ENCODE results near the gene FBXO36. TPM values are rescaled to one million over a fixed set of nuclear protein-coding genes. Genes with fewer than 3 reads are reported as not detected.
A peak's percentile ranks its signal among the peaks of the same experiment; 100 is the strongest.

FBXO36 gene
- total and polyA plus RNA-seq, 2 of the 13 experiments (the other 11 are each of a cell fraction or from before 2014, with no cell fraction given): 2.8 TPM

- TF ChIP-seq MATR3 (CRISPR knock-in tag; IDR thresholded peaks at IDR 0.05): no peak
- 0 out of 2 replicates have a peak, but pooled peaks have one; percentile 62 for TF ChIP-seq LBX2 (CRISPR knock-in tag; IDR thresholded peaks at IDR 0.05; ENCODE audit: borderline replicate concordance)
- no peak for TF ChIP-seq ZFAT (CRISPR knock-in tag; conservative IDR thresholded peaks at IDR 0.05)
- peak; percentile 61; the same call in 1 of the 2 replicates for TF ChIP-seq KAT8 (CRISPR knock-in tag; IDR thresholded peaks at IDR 0.05)
- TF ChIP-seq TBL1XR1 (IDR thresholded peaks at IDR 0.05; ENCODE audit: borderline replicate concordance, low read length, partially characterized antibody): no peak
- no peak for TF ChIP-seq SCMH1 (CRISPR knock-in tag; IDR thresholded peaks at IDR 0.05; ENCODE audit: borderline replicate concordance)
- TF ChIP-seq HOXA7 (CRISPR knock-in tag; IDR thresholded peaks at IDR 0.05): no peak
- no peak for TF ChIP-seq ZNF34 (CRISPR knock-in tag; IDR thresholded peaks at IDR 0.05; ENCODE audit: borderline replicate concordance)
- TF ChIP-seq ZZZ3 (CRISPR knock-in tag; IDR thresholded peaks at IDR 0.05; ENCODE audit: borderline replicate concordance): no peak
- TF ChIP-seq SIN3A (IDR thresholded peaks at IDR 0.05; ENCODE audit: borderline replicate concordance, low read depth, low read length): peak; percentile 94; the same call in 1 of the 2 replicates
- TF ChIP-seq RBM39 (IDR thresholded peaks at IDR 0.05; ENCODE audit: low read depth, low read length, poor library complexity, severe bottlenecking): peak; percentile 74
- TF ChIP-seq CBX2 (IDR thresholded peaks at IDR 0.05; ENCODE audit: low read depth, low read length): no peak
- peak; percentile 92 for TF ChIP-seq CBX2 (CRISPR knock-in tag; IDR thresholded peaks at IDR 0.05; ENCODE audit: low read depth)
- no peak for TF ChIP-seq MEIS1 (CRISPR knock-in tag; IDR thresholded peaks at IDR 0.05; ENCODE audit: borderline replicate concordance)
- no peak for TF ChIP-seq ZNF235 (CRISPR knock-in tag; IDR thresholded peaks at IDR 0.05; ENCODE audit: borderline replicate concordance)
- TF ChIP-seq PAF1 (CRISPR knock-in tag; IDR thresholded peaks at IDR 0.05): no peak
- TF ChIP-seq PHB2 (IDR thresholded peaks at IDR 0.05; ENCODE audit: partially characterized antibody): no peak
- peak; percentile 80; the same call in 1 of the 3 replicates for TF ChIP-seq MXI1 (IDR thresholded peaks at IDR 0.05; ENCODE audit: borderline replicate concordance, low read depth, low read length)
- 0 out of 2 replicates have a peak, but pooled peaks have one; percentile 38 for TF ChIP-seq ETV5 (CRISPR knock-in tag; IDR thresholded peaks at IDR 0.05; ENCODE audit: borderline replicate concordance)
- TF ChIP-seq ZNF615 (CRISPR knock-in tag; IDR thresholded peaks at IDR 0.05; ENCODE audit: borderline replicate concordance): 0 out of 2 replicates have a peak, but pooled peaks have one; percentile 27
- TF ChIP-seq NR3C1 (CRISPR knock-in tag; IDR thresholded peaks at IDR 0.05): 0 out of 2 replicates have a peak, but pooled peaks have one; percentile 45
- no peak for TF ChIP-seq ETS1 (CRISPR knock-in tag; IDR thresholded peaks at IDR 0.05)
- TF ChIP-seq PLSCR1 (CRISPR knock-in tag; IDR thresholded peaks at IDR 0.05; ENCODE audit: borderline replicate concordance): no peak; the same call in 1 of the 2 replicates
- TF ChIP-seq MTF2 (CRISPR knock-in tag; IDR thresholded peaks at IDR 0.05; ENCODE audit: borderline replicate concordance): 0 out of 2 replicates have a peak, but pooled peaks have one; percentile 86
- no peak for TF ChIP-seq MTA3 (CRISPR knock-in tag; IDR thresholded peaks at IDR 0.05)
These were observed at the start of gene FBXO36 (continued) for GRCh38 chr2:229922449-229923386.

Measured in HepG2 (cell line).